SH-SY5Y (cell line): ENCODE measurements around the gene ZNF157.

Experiments used
- GATA2 ChIP-seq: IDR thresholded peaks from 2 replicates; pipeline ENCODE4 v1.6.1; 2011; ENCODE audit warnings: mild to moderate bottlenecking, low read depth, low read length
- GATA3 ChIP-seq: IDR thresholded peaks from 2 replicates; pipeline ENCODE4 v1.6.1; 2011; ENCODE audit warnings: low read depth, mild to moderate bottlenecking, low read length, moderate library complexity

ZNF157 gene

GRCh38 chrX:47370278-47370677, at the start of gene ZNF157:
Gene ZNF157 (plus strand): TSS chrX:47370578. CDS start chrX:47370669, 91 bp downstream.
- TF ChIP-seq GATA2: no peak
- no peak for TF ChIP-seq GATA3

- TF ChIP-seq GATA2 (no peak), GATA3 (no peak)
Observed at GRCh38 chrX:47321386-47321785, 49.0 kb upstream of the ZNF157 start.

- TF ChIP-seq GATA2: no peak
- TF ChIP-seq GATA3: no peak
Observed at GRCh38 chrX:47321823-47322371, 48.5 kb upstream of the ZNF157 start.

GRCh38 chrX:47327902-47328301, 42.5 kb upstream of the ZNF157 start:
- TF ChIP-seq GATA2 (no peak), GATA3 (no peak)

GRCh38 chrX:47351706-47352105, 18.7 kb upstream of the ZNF157 start:
- TF ChIP-seq GATA2 (no peak), GATA3 (no peak)

- TF ChIP-seq GATA3 (no peak), GATA2 (no peak)
Observed at GRCh38 chrX:47358387-47359065, 11.9 kb upstream of the ZNF157 start.

- TF ChIP-seq GATA2: no peak
- TF ChIP-seq GATA3: no peak
Observed at GRCh38 chrX:47360423-47361179, 9.8 kb upstream of the ZNF157 start.

- no peak for TF ChIP-seq GATA3
- TF ChIP-seq GATA2: peak; percentile 60
Observed at GRCh38 chrX:47361538-47362511, 8.6 kb upstream of the ZNF157 start.

- TF ChIP-seq GATA3 (no peak), GATA2 (no peak)
Observed at GRCh38 chrX:47366041-47366722, 4.2 kb upstream of the ZNF157 start.

GRCh38 chrX:47373198-47373597, 2.8 kb downstream of the ZNF157 start:
- TF ChIP-seq GATA2: no peak
- no peak for TF ChIP-seq GATA3

- TF ChIP-seq GATA3 (no peak), GATA2 (no peak)
Observed at GRCh38 chrX:47380268-47380667, 9.9 kb downstream of the ZNF157 start.

- no peak for TF ChIP-seq GATA3
Observed at GRCh38 chrX:47384502-47384901, 14.1 kb downstream of the ZNF157 start.

- no peak for TF ChIP-seq GATA3
- no peak for TF ChIP-seq GATA2
Observed at GRCh38 chrX:47390780-47391179, 20.4 kb downstream of the ZNF157 start.
